OCI-LY7 (cell line): ENCODE results near the gene HRH3. TPM values are rescaled to one million over a fixed set of nuclear protein-coding genes. Genes with fewer than 3 reads are reported as not detected.

ENCODE experiments used
- BruUV-seq: library from RNA; stranded (reverse); fragments of 400-500 nt; replicated peaks from 2 replicates; lab custom pipeline; 2021; lab: Mats Ljungman, UMichigan
- CTCF ChIA-PET: fragments of 300-600 bp; sonication (Branson Sonifier 250); formaldehyde crosslinking; loops from one replicate; lab custom pipeline; 2022; ENCODE audit warnings: antibody characterized with exemption; ENCODE audit not compliant: unreplicated experiment; lab: Charles Lee
- POLR2A ChIA-PET: fragments of 300-600 bp; sonication (Branson Sonifier 250); formaldehyde crosslinking; loops from one replicate; lab custom pipeline; 2022; ENCODE audit warnings: antibody characterized with exemption; lab: Charles Lee
- DNase-seq: peaks from one replicate; pipeline ENCODE4 v3.0.0-alpha.2; 2015; ENCODE audit warnings: low spot score
- H2AFZ ChIP-seq: fragments of 200-600 bp; sonication (generic), shearing (Covaris generic); 2 replicates; pipeline ENCODE4 v1.6.1; 2014; ENCODE audit warnings: mild to moderate bottlenecking, antibody characterized with exemption, low read length, moderate library complexity
- H3K27ac ChIP-seq: fragments of 200-600 bp; sonication (generic); 2 replicates; pipeline ENCODE4 v1.5.1; 2014; ENCODE audit warnings: mixed run types, low read depth, mild to moderate bottlenecking, moderate library complexity, low read length, inconsistent platforms; ENCODE audit not compliant: poor library complexity, severe bottlenecking
- H3K36me3 ChIP-seq: fragments of 200-600 bp; sonication (generic); 2 replicates; pipeline ENCODE4 v1.6.1; 2014; ENCODE audit warnings: mild to moderate bottlenecking, antibody characterized with exemption, low read length, moderate library complexity, mixed read lengths; ENCODE audit not compliant: insufficient read depth
- H3K4me1 ChIP-seq: fragments of 200-600 bp; sonication (generic); 2 replicates; pipeline ENCODE4 v1.5.1; 2014; ENCODE audit warnings: mild to moderate bottlenecking, low read length; ENCODE audit not compliant: insufficient read depth, poor library complexity, severe bottlenecking
- H3K4me2 ChIP-seq: fragments of 200-600 bp; sonication (generic); 2 replicates; pipeline ENCODE4 v1.6.1; 2014; ENCODE audit warnings: mild to moderate bottlenecking, low read length
- H3K4me3 ChIP-seq: fragments of 200-600 bp; sonication (generic); 2 replicates; pipeline ENCODE4 v1.5.1; 2014; ENCODE audit warnings: mild to moderate bottlenecking, low read depth, low read length; ENCODE audit not compliant: poor library complexity, severe bottlenecking
- H3K79me2 ChIP-seq: fragments of 200-600 bp; sonication (generic); 2 replicates; pipeline ENCODE4 v1.6.1; 2016; ENCODE audit warnings: low read depth, mild to moderate bottlenecking, low read length, moderate library complexity, mixed read lengths; ENCODE audit not compliant: insufficient read depth
- H3K9me2 ChIP-seq: fragments of 200-600 bp; sonication (generic); 2 replicates; pipeline ENCODE4 v1.6.1; 2016; ENCODE audit warnings: mild to moderate bottlenecking, low read length, mixed read lengths; ENCODE audit not compliant: insufficient read depth
- H3K9me3 ChIP-seq: fragments of 200-600 bp; sonication (generic); 2 replicates; pipeline ENCODE4 v1.6.1; 2014; ENCODE audit warnings: mild to moderate bottlenecking, mixed run types, low read length, mixed read lengths
- H4K20me1 ChIP-seq: fragments of 200-600 bp; sonication (generic); 2 replicates; pipeline ENCODE4 v1.6.1; 2014; ENCODE audit warnings: mild to moderate bottlenecking, antibody characterized with exemption, low read length, moderate library complexity, mixed read lengths; ENCODE audit not compliant: insufficient read depth
- EZH2phosphoT487 ChIP-seq: fragments of 200-600 bp; sonication (generic); IDR thresholded peaks from 2 replicates; pipeline ENCODE4 v1.6.1; 2018; ENCODE audit warnings: low read depth, borderline replicate concordance, mild to moderate bottlenecking, mixed run types, antibody characterized with exemption, low read length, moderate library complexity, mixed read lengths
- intact Hi-C: fragments of 100-400 bp; cut with micrococcal nuclease; formaldehyde crosslinking; loops from one replicate; pipeline ENCODE4 v1.10.0; 2022; ENCODE audit not compliant: unreplicated experiment
- total RNA-seq, 2 experiments: library from RNA; depleted of rRNA in 1 of 2; stranded (reverse); fragments of >200 nt in 1 of 2; shearing (Covaris generic) in 1 of 2; gene quantifications; 2 replicates each; pipeline ENCODE4 v1.2.3, GENCODE V29; 2014 to 2022
- TF ChIP-seq, protein P1 (sequence below): fragments of 200-600 bp; sonication (generic); conservative IDR thresholded peaks from 2 replicates; pipeline ENCODE4 v1.5.1; 2014; ENCODE audit warnings: mild to moderate bottlenecking, antibody characterized with exemption, low read length, moderate library complexity, mixed read lengths

HRH3 gene
- total RNA-seq, 2 experiments from 2014 or later, result not detected

DNA sequence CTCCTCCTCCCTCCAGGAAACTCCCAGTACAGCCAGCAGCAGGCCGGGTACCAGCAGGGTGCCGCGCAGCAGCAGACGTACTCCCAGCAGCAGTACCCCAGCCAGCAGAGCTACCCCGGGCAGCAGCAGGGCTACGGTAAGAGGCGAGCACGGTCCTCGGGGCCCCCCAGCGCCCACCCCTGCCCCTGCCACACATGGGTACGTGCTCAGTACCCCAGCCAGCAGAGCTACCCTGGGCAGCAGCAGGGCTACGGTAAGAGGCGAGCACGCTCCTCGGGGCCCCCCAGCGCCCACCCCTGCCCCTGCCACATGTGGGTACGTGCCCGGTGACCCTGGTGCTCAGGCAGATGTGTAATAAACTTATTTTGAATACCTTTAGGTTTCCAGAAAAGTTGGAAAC lies 47.4 kb downstream of the HRH3 start:
- Histone ChIP-seq H4K20me1 (no peaks in the 10 kb centered on the region), H3K4me1 (no peaks in the 10 kb centered on the region), H3K4me3 (no peak overlapping the region), H3K9me3 (no peaks in the 10 kb centered on the region), H3K27ac (no peak overlapping the region), H2AFZ (no peak overlapping the region), H3K36me3 (peaks cover 10% of the 10 kb centered on the region; the same call in 1 of the 2 replicates), H3K9me2 (no peaks in the 10 kb centered on the region), H3K4me2 (no peak overlapping the region), H3K79me2 (no peaks in the 10 kb centered on the region)
- POLR2A ChIA-PET, result no interaction called here
- no peak for TF ChIP-seq EZH2phosphoT487
- TF ChIP-seq, protein P1, sequence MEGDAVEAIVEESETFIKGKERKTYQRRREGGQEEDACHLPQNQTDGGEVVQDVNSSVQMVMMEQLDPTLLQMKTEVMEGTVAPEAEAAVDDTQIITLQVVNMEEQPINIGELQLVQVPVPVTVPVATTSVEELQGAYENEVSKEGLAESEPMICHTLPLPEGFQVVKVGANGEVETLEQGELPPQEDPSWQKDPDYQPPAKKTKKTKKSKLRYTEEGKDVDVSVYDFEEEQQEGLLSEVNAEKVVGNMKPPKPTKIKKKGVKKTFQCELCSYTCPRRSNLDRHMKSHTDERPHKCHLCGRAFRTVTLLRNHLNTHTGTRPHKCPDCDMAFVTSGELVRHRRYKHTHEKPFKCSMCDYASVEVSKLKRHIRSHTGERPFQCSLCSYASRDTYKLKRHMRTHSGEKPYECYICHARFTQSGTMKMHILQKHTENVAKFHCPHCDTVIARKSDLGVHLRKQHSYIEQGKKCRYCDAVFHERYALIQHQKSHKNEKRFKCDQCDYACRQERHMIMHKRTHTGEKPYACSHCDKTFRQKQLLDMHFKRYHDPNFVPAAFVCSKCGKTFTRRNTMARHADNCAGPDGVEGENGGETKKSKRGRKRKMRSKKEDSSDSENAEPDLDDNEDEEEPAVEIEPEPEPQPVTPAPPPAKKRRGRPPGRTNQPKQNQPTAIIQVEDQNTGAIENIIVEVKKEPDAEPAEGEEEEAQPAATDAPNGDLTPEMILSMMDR, result no peak
- CTCF ChIA-PET, result no interaction called here
- no TSS peak for BruUV-seq
- DNase-seq, result no peak
- intact Hi-C loops, result no loop called here

DNA sequence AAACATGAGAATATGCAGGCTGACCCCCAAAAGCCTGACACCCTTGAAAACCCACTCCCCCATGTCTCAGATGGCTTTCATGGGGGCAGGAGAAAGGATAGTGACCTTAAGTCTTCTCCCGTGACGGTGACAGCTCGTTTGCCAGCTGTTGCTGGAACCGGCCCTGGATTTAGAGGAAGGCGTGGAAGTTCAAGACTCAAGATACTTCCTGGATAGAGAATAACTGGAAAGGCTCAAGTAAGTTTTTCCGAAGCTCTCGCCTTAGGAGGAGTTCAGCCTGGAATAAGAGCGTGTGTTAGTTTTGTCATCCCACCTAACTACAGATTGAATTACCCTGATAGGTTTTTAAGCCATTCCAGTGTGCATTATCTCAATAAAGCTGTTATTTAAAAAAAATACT lies 48.8 kb downstream of the HRH3 start:
- Histone ChIP-seq H3K9me3 (no peaks in the 10 kb centered on the region), H2AFZ (no peak overlapping the region), H3K4me1 (no peaks in the 10 kb centered on the region), H3K36me3 (peaks cover 12% of the 10 kb centered on the region; the same call in 1 of the 2 replicates), H3K79me2 (no peaks in the 10 kb centered on the region), H3K9me2 (no peaks in the 10 kb centered on the region), H3K4me2 (no peak overlapping the region), H4K20me1 (no peaks in the 10 kb centered on the region), H3K4me3 (no peak overlapping the region), H3K27ac (no peak overlapping the region)
- intact Hi-C loops, result no loop called here
- TF ChIP-seq, protein P1, result no peak
- no peak for TF ChIP-seq EZH2phosphoT487
- DNase-seq, result no peak
- ChIA-PET CTCF (no interaction called here), POLR2A (no interaction called here)
- no TSS peak for BruUV-seq

DNA sequence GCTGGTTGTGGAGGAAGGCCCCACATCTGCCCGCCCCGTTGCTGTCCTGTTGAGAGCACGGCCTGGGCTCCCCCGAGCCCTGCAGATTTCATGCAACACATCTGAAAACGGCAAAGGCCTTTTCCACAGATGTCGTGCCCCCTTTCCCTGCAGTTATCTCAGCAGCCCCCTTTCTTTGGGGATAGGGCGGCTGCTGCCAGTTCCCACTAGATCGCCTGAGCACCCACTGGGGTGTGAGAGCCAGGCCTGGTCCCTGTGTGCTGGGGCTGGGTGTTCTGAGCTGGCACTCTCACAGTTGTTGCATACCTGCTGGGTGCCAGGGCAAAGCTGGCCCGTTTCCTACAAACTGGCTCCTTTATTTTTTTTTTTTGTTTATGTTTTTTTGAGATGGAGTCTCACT lies 49.5 kb downstream of the HRH3 start:
- no peak overlapping the region for H3K4me3 ChIP-seq
- H3K27ac ChIP-seq, result no peak overlapping the region
- intact Hi-C loops, result no loop called here
- H3K79me2 ChIP-seq, result no peaks in the 10 kb centered on the region
- H3K4me2 ChIP-seq, result no peak overlapping the region
- CTCF ChIA-PET, result no interaction called here
- H3K36me3 ChIP-seq, result peaks cover 19% of the 10 kb centered on the region
- no peaks in the 10 kb centered on the region for H3K9me2 ChIP-seq
- POLR2A ChIA-PET, result no interaction called here
- no peaks in the 10 kb centered on the region for H3K4me1 ChIP-seq
- TF ChIP-seq EZH2phosphoT487, result no peak
- TF ChIP-seq, protein P1, result no peak
- BruUV-seq, result no TSS peak
- no peaks in the 10 kb centered on the region for H3K9me3 ChIP-seq
- H4K20me1 ChIP-seq, result no peaks in the 10 kb centered on the region
- DNase-seq, result no peak
- H2AFZ ChIP-seq, result no peak overlapping the region
